SK-N-MC (cell line): ENCODE results near the gene PPM1M.
A peak's percentile ranks its signal among the peaks of the same experiment; 100 is the strongest.

Experiments used
- EZH2 ChIP-seq: fragments of 200-600 bp; sonication (generic); IDR thresholded peaks from one replicate; pipeline ENCODE4 v1.6.1; 2017; ENCODE audit warnings: antibody characterized with exemption
- POLR2AphosphoS5 ChIP-seq: IDR thresholded peaks from 2 replicates; pipeline ENCODE4 v1.6.1; 2012; ENCODE audit warnings: mild to moderate bottlenecking, low read depth, low read length, borderline replicate concordance

DNA sequence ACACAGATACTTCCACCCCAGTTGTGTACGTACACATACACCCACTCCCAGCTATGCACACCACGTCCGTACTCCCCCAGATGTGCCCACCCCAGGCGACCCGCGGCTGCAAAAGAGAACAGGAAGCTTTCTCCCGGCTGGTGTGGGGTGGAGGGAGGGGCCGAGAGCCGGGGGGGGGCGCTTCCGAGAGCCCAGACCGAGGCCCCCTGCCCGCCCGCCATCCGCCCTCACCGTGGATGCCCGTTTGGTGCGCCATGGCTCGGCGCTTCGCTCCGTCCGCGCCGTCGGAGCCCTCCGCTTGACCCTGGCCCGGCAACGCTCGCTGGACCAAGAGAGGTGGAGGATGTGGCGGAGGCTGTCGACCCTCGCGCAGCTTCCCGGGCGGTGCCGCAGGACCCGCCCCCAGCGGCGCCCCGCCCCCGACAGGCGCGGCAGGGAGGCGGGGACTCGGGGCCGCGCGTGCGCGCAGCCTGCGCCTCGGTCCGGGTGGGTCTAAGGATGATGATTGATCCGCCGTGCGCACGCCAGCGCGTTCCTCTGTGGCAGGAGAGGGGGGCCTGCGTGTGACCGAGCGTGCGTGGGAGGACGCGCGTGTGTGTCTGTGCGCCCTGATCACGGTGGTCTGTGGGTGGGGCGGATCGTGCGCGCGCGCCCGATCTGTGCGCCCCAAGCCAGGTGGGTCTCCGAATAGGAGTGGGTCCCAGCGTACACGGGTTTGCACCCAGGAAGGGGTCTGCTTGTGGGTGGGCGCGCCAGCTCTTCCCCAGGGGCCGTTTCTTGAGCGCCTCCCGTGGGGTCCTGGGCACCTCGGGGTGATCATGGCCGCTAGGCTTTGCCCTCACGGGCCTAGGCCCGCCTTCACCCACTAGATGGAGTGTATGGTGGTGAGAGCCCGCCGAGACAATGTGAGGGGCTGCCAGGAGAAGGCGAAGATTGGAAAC, 6.5 kb upstream of the PPM1M start, which contains the start of gene TWF2:
- TF ChIP-seq POLR2AphosphoS5 = peak; percentile 82; the same call in 1 of the 2 replicates
- no peak for TF ChIP-seq EZH2
